Glomerular endothelial cell (primary cell): ENCODE data around the gene TENT4B. TPM values are rescaled to one million over a fixed set of nuclear protein-coding genes. Genes with fewer than 3 reads are reported as not detected.
"Not testable (repeated sequence)": the region's sequence is repeated elsewhere in the genome, so short reads cannot be mapped to it uniquely, and the experiment has no call there.

Experiments
- DNase-seq: peaks from one replicate; pipeline ENCODE4 v3.0.0-alpha.2; 2011; ENCODE audit warnings: low read depth, low spot score; ENCODE audit errors: extremely low read depth
- total RNA-seq: library from RNA; depleted of rRNA; stranded (reverse); fragments of >200 nt; gene quantifications from 2 replicates; pipeline ENCODE4 v1.2.3, GENCODE V29; 2015

TENT4B gene
- total RNA-seq, 1 donor from 2014 or later: 10.0 TPM

DNA sequence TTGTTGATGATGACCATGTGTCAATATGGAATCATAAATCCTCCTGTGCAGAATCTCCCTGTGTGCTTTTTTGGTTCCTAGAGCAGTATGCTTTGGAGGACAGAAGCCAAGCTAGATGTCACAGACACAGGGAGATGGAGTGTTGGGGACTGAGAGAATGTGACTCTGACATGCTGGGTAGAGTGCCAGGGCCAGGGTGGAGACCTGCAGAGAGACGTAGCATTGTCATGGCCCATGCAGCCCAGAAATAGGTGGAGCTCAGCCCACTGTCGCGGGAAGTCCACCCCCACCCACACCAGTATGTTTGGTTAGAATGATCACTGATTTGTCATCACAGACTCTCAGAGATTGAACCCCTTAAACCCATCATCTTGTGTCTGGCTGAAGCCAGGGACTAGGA is 74.0 kb downstream of the TENT4B start:
- DNase-seq: no peak

DNA sequence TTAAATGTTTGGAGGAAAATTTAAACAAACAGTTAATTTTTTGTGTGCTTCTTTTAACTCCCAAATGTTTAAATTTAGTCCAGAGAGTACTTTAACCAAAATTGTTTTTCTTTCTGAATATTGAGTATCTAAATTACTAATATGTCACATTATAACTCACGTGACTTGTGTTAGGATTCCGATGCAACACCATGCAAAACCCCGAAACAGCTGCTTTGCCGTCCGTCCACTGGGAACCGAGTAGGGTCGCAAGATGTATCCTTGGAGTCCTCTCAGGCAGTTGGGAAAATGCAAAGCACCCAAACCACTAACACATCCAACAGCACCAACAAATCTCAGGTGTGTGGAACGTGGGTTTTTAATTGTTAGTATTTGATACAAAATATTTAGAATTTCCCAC is 74.6 kb downstream of the TENT4B start:
- DNase-seq: no peak

DNA sequence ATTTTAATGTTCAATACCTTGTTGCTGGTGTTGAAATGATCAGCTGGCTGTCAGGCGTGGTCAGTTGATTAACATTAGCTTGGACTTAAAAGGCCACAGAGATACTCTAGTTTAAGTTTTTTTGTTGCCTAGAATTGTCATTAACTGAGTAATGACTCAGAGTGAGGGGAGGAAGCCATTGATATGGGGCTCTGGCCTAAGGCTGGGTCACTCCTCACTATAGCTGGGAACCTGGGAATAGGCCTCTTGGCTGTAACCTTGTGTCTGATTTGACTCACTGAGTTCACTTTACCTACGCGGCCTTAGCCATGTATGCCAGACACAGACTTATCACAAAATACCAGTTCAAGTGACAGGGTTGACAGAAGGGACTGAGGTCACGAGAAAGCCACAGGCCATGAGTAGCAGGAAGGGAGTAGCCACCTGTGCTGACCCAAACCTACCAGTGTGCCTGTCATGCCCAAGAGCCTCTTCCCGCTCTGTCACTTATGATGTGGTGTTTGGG is 75.3 kb downstream of the TENT4B start:
- no peak for DNase-seq

DNA sequence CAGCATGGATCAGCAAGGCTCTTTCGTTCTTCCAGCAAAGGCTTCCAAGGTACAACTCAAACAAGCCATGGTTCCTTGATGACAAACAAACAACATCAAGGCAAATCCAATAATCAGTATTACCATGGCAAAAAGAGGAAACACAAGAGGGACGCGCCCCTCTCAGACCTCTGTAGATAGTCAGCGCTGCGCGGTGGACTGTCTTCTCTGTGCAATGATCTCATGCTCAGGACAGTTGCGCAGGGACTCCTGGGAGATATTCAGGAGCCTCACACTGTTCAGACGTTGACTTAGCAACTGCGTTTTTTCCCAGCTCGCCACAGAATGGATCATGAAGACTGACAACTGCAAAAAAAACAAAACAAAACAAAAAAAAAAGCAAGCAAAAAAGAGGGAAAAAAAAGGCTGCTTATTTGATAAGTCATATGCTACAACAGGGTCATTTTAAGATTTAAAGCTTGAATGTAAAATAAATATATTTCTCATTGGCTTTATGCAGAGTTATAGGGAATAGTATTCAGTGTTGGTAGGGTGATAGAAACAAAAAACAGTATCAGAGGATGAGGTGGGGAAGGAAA is 76.1 kb downstream of the TENT4B start:
- no peak for DNase-seq

DNA sequence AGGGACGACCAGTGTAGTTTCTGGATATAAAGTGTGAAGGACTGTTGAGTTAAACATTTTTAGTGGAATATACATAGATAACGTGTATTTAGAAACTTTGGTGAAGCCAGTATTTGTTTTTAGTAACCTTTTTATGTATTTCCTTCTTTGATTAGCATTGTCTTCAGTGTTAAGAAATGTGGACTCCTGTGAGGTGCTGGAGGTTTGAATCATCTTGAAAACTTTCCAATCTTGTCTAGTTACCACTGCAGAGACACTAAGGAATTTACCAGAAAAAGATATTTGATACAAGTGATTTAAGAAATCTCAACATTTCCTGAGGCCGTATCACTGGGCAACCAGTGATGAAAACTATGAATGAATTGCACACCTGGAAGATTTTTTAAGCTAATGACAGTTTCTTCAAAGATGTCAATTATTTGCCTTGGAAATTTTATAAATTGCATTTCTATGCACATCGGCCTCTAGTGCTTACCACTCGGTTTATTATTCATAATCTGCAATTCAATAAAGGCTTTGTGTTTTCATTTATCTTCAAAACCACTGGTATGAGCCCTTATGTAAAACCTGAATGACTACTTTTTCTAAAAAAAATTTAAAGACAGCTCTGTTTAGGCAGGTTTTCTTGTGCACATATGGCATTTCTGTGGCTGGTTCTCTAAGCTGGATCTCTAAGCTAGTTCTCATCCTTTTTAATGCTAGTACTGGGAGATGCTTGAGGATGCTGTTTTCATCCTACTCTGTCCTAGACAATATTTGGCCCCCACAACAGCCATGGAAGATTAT is 81.9 kb downstream of the TENT4B start:
- no peak for DNase-seq

DNA sequence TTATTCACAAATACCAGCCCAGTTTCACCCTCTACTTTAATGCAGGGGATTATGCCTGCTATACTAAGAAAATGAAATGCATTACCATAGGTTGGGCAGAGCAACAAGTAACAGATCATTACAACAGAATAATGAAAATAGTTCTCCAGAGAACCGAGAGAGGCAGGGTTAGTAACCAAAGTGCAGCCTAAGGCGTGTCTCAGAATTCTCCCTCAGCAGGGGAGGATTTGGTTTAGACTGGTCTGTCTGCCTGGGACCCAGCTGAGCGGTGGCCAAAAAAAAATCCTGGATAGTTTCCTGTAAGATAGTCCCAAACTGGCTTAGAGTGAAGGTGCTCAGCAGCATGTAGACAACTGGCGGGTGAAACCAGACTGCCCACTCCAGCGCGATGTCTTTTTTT is 82.5 kb downstream of the TENT4B start:
- DNase-seq: no peak

DNA sequence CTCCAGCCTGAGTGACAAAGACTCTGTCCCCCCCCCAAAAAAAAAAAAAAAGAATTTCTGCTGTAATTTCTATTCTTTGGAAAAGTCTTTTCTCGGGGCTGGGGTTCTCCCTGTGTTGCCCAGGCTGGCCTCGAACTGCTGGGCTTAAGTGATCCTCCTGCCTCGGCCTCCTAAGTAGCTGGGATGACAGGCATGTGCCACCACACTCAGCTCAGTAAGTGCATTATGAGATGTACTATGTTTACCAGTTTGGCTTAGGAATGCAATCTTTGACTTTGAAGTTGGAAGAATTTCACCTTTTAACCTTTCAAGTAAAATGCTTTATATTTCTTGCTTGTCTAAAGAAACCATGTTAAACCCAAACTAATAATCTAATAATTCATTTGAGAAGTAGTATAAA is 85.2 kb downstream of the TENT4B start:
- DNase-seq: no peak

DNA sequence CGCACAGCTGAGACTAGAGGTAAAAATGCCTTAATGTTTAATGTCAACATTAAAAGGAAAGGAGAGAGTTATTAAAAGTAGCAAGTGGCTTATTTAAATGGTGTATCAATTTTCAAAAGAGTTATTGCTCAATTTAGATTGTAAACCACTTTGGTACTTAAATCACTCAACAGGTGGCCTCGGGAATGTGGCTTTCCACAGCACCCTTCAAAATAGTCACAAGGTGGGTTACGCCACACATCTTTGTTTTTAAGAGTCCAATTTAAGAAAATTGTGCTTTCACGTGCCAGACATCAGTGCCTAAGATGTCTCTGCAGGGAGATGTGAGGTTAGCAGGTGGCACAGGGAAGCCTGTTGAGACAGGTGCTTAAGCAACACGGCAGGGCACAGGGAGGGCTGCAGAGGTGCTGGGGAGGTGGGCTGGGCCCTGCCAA is 85.8 kb downstream of the TENT4B start:
- DNase-seq: no peak

GRCh38 chr16:50243024-50243423 is 89.9 kb downstream of the TENT4B start:
- not testable (repeated sequence) for DNase-seq

GRCh38 chr16:50244140-50244503 is 91.0 kb downstream of the TENT4B start:
- no peak for DNase-seq

DNA sequence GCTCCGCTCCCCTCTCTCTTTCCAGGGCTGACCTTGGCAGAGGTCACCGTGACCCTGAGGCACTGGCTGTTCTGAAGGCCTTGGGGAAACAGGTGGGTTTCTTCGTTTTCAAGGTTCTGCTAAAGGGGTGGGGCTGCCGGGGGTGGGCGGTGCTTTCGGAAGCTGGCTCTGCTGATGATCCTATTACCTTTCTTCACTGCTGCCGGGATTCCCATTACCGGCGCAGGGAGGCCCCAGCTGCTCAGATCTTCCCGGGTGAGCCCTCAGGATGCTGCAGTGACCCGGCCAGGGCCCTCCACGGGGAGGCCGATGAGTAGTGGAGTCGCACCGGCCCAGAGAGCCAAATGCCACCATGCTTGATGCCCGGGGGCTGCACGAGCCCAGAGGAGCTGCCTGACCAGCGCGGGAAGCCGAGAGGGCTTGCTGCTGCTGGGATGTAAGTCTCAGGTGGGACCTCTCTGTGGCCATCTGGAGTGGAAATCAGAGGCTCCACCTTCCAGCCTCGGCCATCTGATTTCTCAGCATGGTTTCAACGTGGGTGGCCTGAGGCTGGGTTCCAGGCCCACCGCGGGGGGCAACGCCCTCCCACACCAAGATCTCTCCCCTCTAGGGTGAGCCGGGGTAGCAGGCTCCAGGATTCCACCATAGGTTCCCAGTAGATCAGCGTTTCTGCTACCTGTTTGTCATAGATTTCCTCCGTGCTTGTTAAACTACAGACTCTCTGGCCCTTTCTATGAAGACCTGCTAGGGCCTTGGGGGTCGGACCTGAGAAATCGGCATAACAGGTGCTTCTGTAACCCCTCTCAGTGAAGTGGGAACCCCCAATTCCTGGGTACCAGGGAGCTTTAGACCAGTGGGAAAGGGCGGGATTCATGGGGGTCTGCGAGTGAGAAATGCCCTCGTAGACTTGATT is 91.7 kb downstream of the TENT4B start:
- DNase-seq: no peak

DNA sequence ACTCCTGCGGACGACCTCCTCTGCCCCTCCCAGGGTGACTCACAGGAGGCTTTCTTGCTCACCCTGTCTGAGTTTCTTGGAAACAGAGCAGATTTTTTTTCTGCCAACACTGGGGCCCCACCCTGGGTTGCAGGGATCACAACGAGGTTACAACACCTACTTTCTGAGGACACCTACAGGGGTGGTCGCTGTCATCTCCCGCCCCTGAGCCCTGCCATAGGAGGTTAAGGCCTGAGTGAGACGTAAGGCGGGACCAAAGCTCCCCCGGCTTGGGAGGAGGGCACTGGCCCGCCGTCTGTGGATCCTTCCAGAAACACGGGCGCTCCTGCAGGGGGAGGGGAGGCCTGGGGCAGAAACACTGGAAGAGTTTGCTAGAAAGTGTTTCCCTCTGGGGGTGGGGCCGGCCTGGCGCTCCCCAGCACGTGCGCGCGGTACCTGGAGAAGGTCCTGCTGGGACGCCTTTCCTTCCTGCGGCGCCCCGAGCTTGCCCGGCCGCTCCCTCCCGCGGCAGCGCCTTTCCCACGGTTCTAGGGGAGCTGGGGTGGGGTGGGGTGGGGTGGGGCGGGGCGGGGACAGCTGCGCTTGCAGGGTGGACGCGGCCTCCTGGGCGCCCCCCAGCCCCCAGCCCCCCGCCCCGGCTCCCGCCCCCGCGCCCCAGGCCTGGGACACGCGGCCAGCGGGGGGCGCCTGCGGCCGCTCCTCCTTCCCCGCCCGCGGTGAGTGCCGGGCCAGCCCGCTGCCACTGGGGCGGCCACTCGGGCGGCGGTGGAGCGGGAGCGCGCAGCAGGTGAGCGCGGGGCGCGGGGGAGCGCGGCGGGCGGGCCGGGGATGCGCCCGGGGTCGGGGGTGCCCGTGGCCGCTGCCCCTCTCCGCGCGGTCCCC is 92.6 kb downstream of the TENT4B start:
- no peak for DNase-seq

GRCh38 chr16:50246299-50247122 is 93.4 kb downstream of the TENT4B start:
- DNase-seq: no peak

- no peak for DNase-seq
Observed at GRCh38 chr16:50247123-50247905, 94.2 kb downstream of the TENT4B start.

DNA sequence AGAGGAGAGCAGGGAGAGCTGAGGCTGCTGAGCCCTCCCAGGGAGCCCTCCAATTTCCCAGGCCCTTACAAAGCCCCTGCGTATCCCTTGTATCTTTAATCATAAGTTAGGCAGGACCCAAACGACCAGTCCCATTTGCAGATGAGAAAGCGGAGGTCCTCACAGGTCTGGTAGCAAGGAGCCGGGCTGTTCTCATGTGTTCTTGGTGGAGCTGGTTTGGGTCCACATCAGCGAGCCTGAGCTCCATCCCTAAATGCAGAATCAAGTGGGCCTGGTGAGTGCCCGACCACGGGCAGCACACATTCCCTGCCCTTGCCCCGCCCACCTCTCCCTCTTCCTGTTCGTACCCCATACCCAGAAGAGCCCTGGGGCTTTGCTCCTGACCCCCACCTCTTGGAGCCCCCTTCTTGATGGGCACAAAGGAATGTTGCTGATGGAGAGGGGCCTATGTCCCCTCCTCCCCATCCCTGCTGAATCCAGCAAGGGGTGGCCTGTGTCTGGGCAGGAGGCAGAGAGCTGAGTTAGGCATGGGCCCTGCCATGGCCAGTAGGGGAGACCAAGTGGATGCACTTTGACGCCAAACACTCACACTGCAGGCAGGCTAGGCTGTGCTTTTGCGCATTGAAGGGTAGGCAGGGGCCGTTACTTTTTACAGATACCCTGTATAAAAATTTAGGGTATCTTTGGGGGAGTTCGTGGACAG is 95.0 kb downstream of the TENT4B start:
- DNase-seq: no peak

DNA sequence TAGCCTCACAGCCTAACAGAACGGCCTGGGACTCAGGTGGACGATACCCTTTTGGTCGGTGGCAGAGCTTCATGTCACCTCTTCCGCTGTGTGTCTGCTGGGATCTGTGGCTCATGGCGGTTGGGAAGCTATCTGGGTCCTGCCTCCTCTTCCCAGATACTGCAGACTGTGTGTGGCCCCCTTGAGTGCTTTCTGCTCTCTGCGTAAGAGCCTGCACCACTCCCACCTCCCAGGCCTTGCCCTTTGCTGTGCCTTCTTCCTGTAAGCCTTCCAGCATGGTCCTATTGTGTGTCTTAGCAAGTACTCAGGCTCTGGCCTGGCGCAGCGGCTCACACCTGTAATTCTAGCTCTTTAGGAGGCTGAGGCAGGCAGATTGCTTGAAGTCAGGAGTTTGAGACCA is 95.7 kb downstream of the TENT4B start:
- DNase-seq: no peak

GRCh38 chr16:50251375-50252081 is 98.4 kb downstream of the TENT4B start:
- no peak for DNase-seq
